ENCODE measurements around the gene PDZD2.

DNA sequence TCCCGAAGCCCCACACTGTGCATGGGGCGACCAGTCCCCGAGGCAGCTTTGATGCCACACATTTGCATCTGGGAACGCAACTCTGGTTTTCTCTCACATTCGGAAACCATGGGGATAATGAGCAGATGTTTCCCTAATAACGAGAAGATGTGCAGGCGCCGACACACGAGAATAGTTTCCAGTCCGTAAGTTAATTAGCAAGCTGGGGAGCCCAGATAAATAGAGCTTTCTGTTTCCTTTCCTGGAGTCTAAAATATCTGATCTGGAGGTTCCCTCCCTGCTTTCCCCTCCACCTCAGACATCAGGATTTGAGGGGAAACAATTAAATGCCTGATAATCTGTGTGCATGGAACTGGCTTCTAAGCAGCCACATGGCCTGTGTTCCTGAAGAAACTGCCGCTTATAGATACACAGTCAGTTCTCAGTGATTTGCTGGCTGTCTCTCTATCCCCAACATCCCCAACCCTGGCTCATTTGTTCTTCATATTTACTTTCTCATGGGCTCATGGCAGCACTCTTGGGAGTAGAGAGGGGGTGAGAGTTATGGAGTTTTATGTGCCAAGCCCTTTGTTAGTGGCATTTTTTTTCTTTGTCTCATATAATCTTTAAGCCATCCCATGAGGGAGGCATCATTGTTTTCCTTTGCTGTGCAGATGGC lies 62.8 kb downstream of the PDZD2 start:
- TF ChIP-seq, protein P1, sequence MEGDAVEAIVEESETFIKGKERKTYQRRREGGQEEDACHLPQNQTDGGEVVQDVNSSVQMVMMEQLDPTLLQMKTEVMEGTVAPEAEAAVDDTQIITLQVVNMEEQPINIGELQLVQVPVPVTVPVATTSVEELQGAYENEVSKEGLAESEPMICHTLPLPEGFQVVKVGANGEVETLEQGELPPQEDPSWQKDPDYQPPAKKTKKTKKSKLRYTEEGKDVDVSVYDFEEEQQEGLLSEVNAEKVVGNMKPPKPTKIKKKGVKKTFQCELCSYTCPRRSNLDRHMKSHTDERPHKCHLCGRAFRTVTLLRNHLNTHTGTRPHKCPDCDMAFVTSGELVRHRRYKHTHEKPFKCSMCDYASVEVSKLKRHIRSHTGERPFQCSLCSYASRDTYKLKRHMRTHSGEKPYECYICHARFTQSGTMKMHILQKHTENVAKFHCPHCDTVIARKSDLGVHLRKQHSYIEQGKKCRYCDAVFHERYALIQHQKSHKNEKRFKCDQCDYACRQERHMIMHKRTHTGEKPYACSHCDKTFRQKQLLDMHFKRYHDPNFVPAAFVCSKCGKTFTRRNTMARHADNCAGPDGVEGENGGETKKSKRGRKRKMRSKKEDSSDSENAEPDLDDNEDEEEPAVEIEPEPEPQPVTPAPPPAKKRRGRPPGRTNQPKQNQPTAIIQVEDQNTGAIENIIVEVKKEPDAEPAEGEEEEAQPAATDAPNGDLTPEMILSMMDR (IDR thresholded peaks at IDR 0.05) = no peak
- no peak for TF ChIP-seq POLR2A (IDR thresholded peaks at IDR 0.05)
